Measurements from ENCODE around the gene SLC7A8. TPM values are rescaled to one million over a fixed set of nuclear protein-coding genes. Genes with fewer than 3 reads are reported as not detected.

The SLC7A8 gene
- total RNA-seq, 3 donors from 2014 or later (not counting 1 experiment from before 2014, with no cell fraction given): 0.42 to 1.2 (median 1.0) TPM

DNA sequence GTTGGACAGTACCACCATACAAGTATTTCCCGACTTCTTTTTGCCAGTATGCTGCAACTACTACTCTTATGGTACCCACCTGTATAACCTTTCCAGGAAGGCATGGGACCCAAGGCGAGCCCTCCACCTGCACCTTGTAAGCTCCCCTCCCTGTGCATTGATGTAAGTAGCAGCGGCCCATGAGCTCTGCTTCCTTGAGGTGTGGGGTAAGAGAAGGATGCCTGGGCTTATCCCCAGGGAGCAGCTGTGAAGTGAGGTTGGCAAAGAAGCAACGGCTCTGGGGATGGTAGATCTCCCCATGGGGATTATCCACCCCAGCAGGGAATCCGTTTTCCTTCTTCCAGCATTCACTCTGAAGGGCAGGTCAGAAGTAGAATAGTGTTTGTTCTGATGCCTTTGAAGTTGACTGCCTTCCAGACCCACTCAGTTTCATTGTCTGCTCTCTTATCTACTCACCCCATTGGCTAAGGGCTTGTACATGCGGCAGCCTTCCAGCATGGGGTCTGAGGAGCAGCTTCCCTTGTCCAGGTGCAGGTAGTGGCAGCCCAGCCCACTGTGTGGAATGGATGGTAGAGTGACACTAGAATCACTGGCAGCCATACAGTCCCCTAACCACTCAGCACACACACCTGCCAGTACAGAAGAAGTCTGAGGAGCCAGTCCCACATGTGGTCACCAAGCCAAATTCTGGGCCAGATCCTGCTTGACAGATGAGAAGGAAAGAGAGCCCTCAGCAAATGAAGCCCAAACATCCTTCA is 82.1 kb downstream of the SLC7A8 start:
- no peaks in the 10 kb centered on the region for H3K9me3 ChIP-seq (ENCODE audit: control insufficient read depth, insufficient read depth, low read length)
- no peaks in the 10 kb centered on the region for H3K27me3 Mint-ChIP-seq (ENCODE audit: low read depth in 2 of 2)
- peaks cover 15 to 21% of the 10 kb centered on the region in 2 donors for H3K4me1 Mint-ChIP-seq
- intact Hi-C loops (cut with micrococcal nuclease): no loop called here
- H3K4me1 ChIP-seq (ENCODE audit: control insufficient read depth, insufficient read depth, low read length): peaks cover 4% of the 10 kb centered on the region
- TF ChIP-seq, protein P1, sequence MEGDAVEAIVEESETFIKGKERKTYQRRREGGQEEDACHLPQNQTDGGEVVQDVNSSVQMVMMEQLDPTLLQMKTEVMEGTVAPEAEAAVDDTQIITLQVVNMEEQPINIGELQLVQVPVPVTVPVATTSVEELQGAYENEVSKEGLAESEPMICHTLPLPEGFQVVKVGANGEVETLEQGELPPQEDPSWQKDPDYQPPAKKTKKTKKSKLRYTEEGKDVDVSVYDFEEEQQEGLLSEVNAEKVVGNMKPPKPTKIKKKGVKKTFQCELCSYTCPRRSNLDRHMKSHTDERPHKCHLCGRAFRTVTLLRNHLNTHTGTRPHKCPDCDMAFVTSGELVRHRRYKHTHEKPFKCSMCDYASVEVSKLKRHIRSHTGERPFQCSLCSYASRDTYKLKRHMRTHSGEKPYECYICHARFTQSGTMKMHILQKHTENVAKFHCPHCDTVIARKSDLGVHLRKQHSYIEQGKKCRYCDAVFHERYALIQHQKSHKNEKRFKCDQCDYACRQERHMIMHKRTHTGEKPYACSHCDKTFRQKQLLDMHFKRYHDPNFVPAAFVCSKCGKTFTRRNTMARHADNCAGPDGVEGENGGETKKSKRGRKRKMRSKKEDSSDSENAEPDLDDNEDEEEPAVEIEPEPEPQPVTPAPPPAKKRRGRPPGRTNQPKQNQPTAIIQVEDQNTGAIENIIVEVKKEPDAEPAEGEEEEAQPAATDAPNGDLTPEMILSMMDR (IDR thresholded peaks at IDR 0.05): no peak
- no peak for ATAC-seq
- H3K4me3 Mint-ChIP-seq: no peak overlapping the region
- H3K9me3 Mint-ChIP-seq: no peaks in the 10 kb centered on the region
- H3K27ac Mint-ChIP-seq: no peak overlapping the region
- no peaks in the 10 kb centered on the region for H3K27me3 ChIP-seq (ENCODE audit: control insufficient read depth, insufficient read depth, low read length)
- WGBS (ENCODE audit: insufficient coverage): 92% methylated on average over 4 of the region's 6 CpGs
- H3K27ac ChIP-seq (ENCODE audit: low read length): no peak overlapping the region
- no peak for DNase-seq
- H3K4me3 ChIP-seq (ENCODE audit: low read length): no peak overlapping the region
- peaks cover 11% of the 10 kb centered on the region for H3K36me3 ChIP-seq (ENCODE audit: control insufficient read depth, insufficient read depth, low read length)
- H3K36me3 Mint-ChIP-seq: no peaks in the 10 kb centered on the region

DNA sequence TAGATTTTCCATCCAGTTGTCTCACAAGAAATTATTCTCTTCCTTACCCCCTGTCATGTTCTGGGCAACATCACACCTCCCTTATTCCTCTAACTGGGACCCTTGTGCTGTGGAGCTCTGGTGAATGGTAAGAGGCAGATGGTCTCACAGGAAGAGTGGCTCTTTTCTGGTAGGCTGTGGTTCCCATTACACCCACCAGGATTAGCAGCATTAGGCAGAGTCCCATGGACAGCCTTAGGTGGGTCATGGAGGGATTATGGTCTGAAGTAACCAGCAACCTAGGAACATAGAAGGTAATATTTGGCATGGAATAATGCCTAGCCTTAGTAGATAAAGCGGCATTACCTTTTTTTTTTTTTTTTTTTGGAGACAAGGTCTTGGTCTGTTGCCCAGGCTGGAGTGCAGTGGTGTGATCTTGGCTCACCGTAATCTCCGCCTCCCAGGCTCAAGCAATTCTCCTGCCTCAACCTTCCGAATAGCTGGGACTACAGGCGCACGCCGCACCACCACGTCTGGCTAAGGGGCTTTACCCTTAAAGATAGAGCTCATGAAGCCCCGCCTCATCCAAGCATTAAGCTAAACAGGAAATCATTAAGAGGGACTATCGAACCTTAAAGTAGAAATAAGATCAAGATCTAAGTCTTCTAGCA is 84.1 kb downstream of the SLC7A8 start:
- peak overlapping the region in 1 of 2 donors; percentile 9 for H3K27ac Mint-ChIP-seq
- intact Hi-C loops (cut with micrococcal nuclease): loop anchor here (10.0 kb wide), 1 partner anchor 205 kb away; the partner anchor contains the start of genes BCL2L2 and PPP1R3E
- H3K27me3 Mint-ChIP-seq (ENCODE audit: low read depth in 2 of 2): no peaks in the 10 kb centered on the region
- 100% methylated on average over 9 of the region's 10 CpGs for WGBS (ENCODE audit: insufficient coverage)
- no peak overlapping the region for H3K27ac ChIP-seq (ENCODE audit: low read length)
- TF ChIP-seq, protein P1 (IDR thresholded peaks at IDR 0.05): no peak
- H3K4me1 ChIP-seq (ENCODE audit: control insufficient read depth, insufficient read depth, low read length): peaks cover 9% of the 10 kb centered on the region
- H3K36me3 Mint-ChIP-seq: no peaks in the 10 kb centered on the region
- no peaks in the 10 kb centered on the region for H3K9me3 ChIP-seq (ENCODE audit: control insufficient read depth, insufficient read depth, low read length)
- ATAC-seq (no peak), DNase-seq (no peak)
- no peak overlapping the region for H3K4me3 ChIP-seq (ENCODE audit: low read length)
- H3K36me3 ChIP-seq (ENCODE audit: control insufficient read depth, insufficient read depth, low read length): peaks cover 11% of the 10 kb centered on the region
- no peaks in the 10 kb centered on the region for H3K27me3 ChIP-seq (ENCODE audit: control insufficient read depth, insufficient read depth, low read length)
- H3K4me1 Mint-ChIP-seq: peaks cover 15 to 23% of the 10 kb centered on the region in 2 donors
- no peaks in the 10 kb centered on the region for H3K9me3 Mint-ChIP-seq
- no peak overlapping the region for H3K4me3 Mint-ChIP-seq

DNA sequence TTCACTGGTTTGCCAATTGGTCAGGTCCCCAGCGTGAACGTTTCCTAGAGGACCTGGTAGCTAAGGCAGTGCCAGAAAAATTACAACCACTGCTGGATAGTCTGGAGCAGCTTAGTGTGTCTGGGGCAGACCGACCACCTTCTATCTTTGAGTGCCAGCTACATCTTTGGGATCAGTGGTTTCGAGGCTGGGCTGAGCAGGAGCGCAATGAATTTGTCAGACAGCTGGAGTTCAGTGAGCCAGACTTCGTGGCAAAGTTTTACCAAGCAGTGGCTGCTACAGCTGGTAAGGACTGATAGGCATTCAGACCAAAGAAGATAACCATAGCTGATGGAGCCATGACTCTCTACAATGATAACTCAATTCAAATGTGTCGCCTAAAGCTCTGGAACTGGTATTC is 85.7 kb downstream of the SLC7A8 start:
- ATAC-seq: no peak
- 96% methylated on average over 7 of the region's 7 CpGs for WGBS (ENCODE audit: insufficient coverage)
- no peak overlapping the region for H3K4me3 Mint-ChIP-seq
- Histone ChIP-seq H3K4me3 (ENCODE audit: low read length) (no peak overlapping the region), H3K4me1 (ENCODE audit: control insufficient read depth, insufficient read depth, low read length) (peaks cover 15% of the 10 kb centered on the region), H3K9me3 (ENCODE audit: control insufficient read depth, insufficient read depth, low read length) (no peaks in the 10 kb centered on the region), H3K36me3 (ENCODE audit: control insufficient read depth, insufficient read depth, low read length) (peaks cover 17% of the 10 kb centered on the region), H3K27ac (ENCODE audit: low read length) (no peak overlapping the region), H3K27me3 (ENCODE audit: control insufficient read depth, insufficient read depth, low read length) (no peaks in the 10 kb centered on the region)
- peaks cover 15 to 23% of the 10 kb centered on the region in 2 donors for H3K4me1 Mint-ChIP-seq
- H3K27ac Mint-ChIP-seq: no peak overlapping the region
- H3K36me3 Mint-ChIP-seq: no peaks in the 10 kb centered on the region
- no peaks in the 10 kb centered on the region for H3K9me3 Mint-ChIP-seq
- no peaks in the 10 kb centered on the region for H3K27me3 Mint-ChIP-seq (ENCODE audit: low read depth in 2 of 2)
- TF ChIP-seq, protein P1 (IDR thresholded peaks at IDR 0.05): no peak
- intact Hi-C loops (cut with micrococcal nuclease): loop anchor here (10.0 kb wide), 1 partner anchor 207 kb away; the partner anchor contains the start of genes BCL2L2 and PPP1R3E
- no peak for DNase-seq

Measured in natural killer cell (primary cell).